B cell (primary cell): ENCODE data around the gene SNX24. TPM values are rescaled to one million over a fixed set of nuclear protein-coding genes. Genes with fewer than 3 reads are reported as not detected.

Experiments used
- ATAC-seq: fragments of 200-7000 bp; cut with Tn5 transposase; one replicate; pipeline ENCODE4 v1.10.0; 2021; ENCODE audit warnings: low read depth, mild to moderate bottlenecking, moderate number of reproducible peaks, moderate library complexity
- CTCF ChIA-PET: fragments of 350-600 bp; sonication (Branson Sonifier 250); formaldehyde crosslinking; loops from one replicate; lab custom pipeline; 2021; ENCODE audit warnings: antibody characterized with exemption, inconsistent platforms; lab: Charles Lee
- POLR2A ChIA-PET: fragments of 350-600 bp; sonication (Branson Sonifier 250); formaldehyde crosslinking; loops from one replicate; lab custom pipeline; 2021; ENCODE audit warnings: antibody characterized with exemption; lab: Charles Lee
- DNase-seq: peaks from one replicate; pipeline ENCODE4 v3.0.0; 2013
- H2AFZ ChIP-seq: 2 replicates; pipeline ENCODE4 v1.6.1; 2012; ENCODE audit warnings: mild to moderate bottlenecking, low read depth, low read length; ENCODE audit not compliant: insufficient read depth, poor library complexity, severe bottlenecking
- H3K27ac ChIP-seq, 2 donors: 1 replicate in 1 of 2; 2 replicates in 1 of 2; pipeline ENCODE4 v1.5.1; 2012 to 2013; ENCODE audit warnings: low read length in 2 of 2, mild to moderate bottlenecking in 2 of 2, moderate library complexity in 1 of 2
- H3K27me3 ChIP-seq, 4 experiments: fragments of 200-600 bp in 1 of 4; sonication (generic) in 1 of 4; replicated peaks in 1 of 4; 1 replicate in 2 of 4; 2 replicates in 2 of 4; pipeline versions ENCODE4 v1.6.1 to v1.7.0; 2013 to 2016; ENCODE audit warnings: low read length in 3 of 4, mild to moderate bottlenecking in 2 of 4, mixed read lengths in 1 of 4, moderate library complexity in 1 of 4; ENCODE audit not compliant: insufficient read depth in 4 of 4, control insufficient read depth in 3 of 4; ENCODE audit errors: control extremely low read depth in 1 of 4
- H3K36me3 ChIP-seq, 2 experiments: replicated peaks in 1 of 2; 1 replicate in 1 of 2; 2 replicates in 1 of 2; pipeline versions ENCODE4 v1.6.1 to v1.7.1; 2013; ENCODE audit warnings: low read length in 1 of 2; ENCODE audit not compliant: insufficient read depth in 2 of 2, control insufficient read depth in 1 of 2; ENCODE audit errors: control extremely low read depth in 1 of 2, extremely low read depth in 1 of 2
- H3K4me1 ChIP-seq, 2 donors: fragments of 200-600 bp in 1 of 2; sonication (generic) in 1 of 2; 1 replicate in 1 of 2; 2 replicates in 1 of 2; pipeline versions ENCODE4 v1.5.1 to v1.6.1; 2013 to 2017; ENCODE audit warnings: low read length in 2 of 2; ENCODE audit not compliant: control insufficient read depth in 2 of 2, insufficient read depth in 2 of 2
- H3K4me2 ChIP-seq: replicated peaks from 2 replicates; pipeline ENCODE3; 2012; ENCODE audit warnings: mild to moderate bottlenecking, low read depth, low read length; ENCODE audit not compliant: poor library complexity, severe bottlenecking
- H3K4me3 ChIP-seq, 5 experiments: fragments of 200-600 bp in 1 of 5; sonication (generic) in 1 of 5; 1 replicate in 3 of 5; 2 replicates in 2 of 5; pipeline versions ENCODE4 v1.5.1 to v1.7.0; 2011 to 2016; ENCODE audit warnings: low read length in 4 of 5, mild to moderate bottlenecking in 4 of 5, low read depth in 2 of 5, control low read depth in 1 of 5, moderate library complexity in 1 of 5; ENCODE audit not compliant: insufficient read depth in 1 of 5; ENCODE audit errors: control extremely low read depth in 1 of 5, extremely low read depth in 1 of 5
- H3K79me2 ChIP-seq: fragments of 200-600 bp; sonication (generic); one replicate; pipeline ENCODE4 v1.6.0; 2016; ENCODE audit warnings: low read length; ENCODE audit not compliant: control insufficient read depth, insufficient read depth
- H3K9ac ChIP-seq: fragments of 200-600 bp; sonication (generic); 2 replicates; pipeline ENCODE4 v1.6.1; 2017; ENCODE audit warnings: mild to moderate bottlenecking, low read length, moderate library complexity
- H3K9me3 ChIP-seq, 3 donors: one replicate each; pipeline versions ENCODE4 v1.6.1 to v1.7.1; 2013; ENCODE audit warnings: low read length in 2 of 3; ENCODE audit not compliant: control insufficient read depth in 2 of 3, insufficient read depth in 1 of 3; ENCODE audit errors: control extremely low read depth in 1 of 3
- H4K20me1 ChIP-seq: 2 replicates; pipeline ENCODE4 v1.6.0; 2012; ENCODE audit warnings: mild to moderate bottlenecking, low read length; ENCODE audit not compliant: insufficient read depth, control insufficient read depth, poor library complexity, severe bottlenecking
- H3K27ac Mint-ChIP-seq: one replicate; pipeline ENCODE4 v1.8.0; 2021; ENCODE audit warnings: mixed read lengths
- H3K27me3 Mint-ChIP-seq: one replicate; pipeline ENCODE4 v1.8.0; 2021; ENCODE audit warnings: mixed read lengths
- H3K4me1 Mint-ChIP-seq: one replicate; pipeline ENCODE4 v1.8.0; 2021; ENCODE audit warnings: mixed read lengths
- H3K4me3 Mint-ChIP-seq: one replicate; pipeline ENCODE4 v1.8.0; 2021; ENCODE audit warnings: mixed read lengths
- H3K9me3 Mint-ChIP-seq: one replicate; pipeline ENCODE4 v1.8.0; 2022; ENCODE audit warnings: mixed read lengths; ENCODE audit not compliant: insufficient read depth
- CTCF ChIP-seq: fragments of 200-600 bp; IDR thresholded peaks from one replicate; pipeline ENCODE4 v1.8.0; 2022; ENCODE audit warnings: antibody characterized with exemption, mild to moderate bottlenecking
- EZH2 ChIP-seq: IDR thresholded peaks from 2 replicates; pipeline ENCODE4 v1.6.1; 2012; ENCODE audit warnings: borderline replicate concordance, low read depth, mild to moderate bottlenecking, moderate library complexity, low read length; ENCODE audit not compliant: insufficient read depth, poor library complexity, severe bottlenecking
- WGBS: methylation state at CpG from one replicate; pipeline ENCODE4 v1.1.5; 2013; ENCODE audit warnings: missing lambda C conversion rate; ENCODE audit not compliant: insufficient coverage; 5-methylcytosine and 5-hydroxymethylcytosine counted together
- intact Hi-C: fragments of 100-400 bp; cut with micrococcal nuclease; formaldehyde crosslinking; loops from one replicate; pipeline ENCODE4 v1.10.0; 2022
- polyA plus RNA-seq: library from polyadenylated mRNA; depleted of rRNA; stranded (reverse); fragments of >200 nt; gene quantifications from 2 replicates; pipeline ENCODE4 v1.2.3, GENCODE V29; 2012
- total RNA-seq, 2 donors: library from RNA; stranded (reverse); fragments of 120-200 nt in 1 of 2; gene quantifications; 1 replicate in 1 of 2; 2 replicates in 1 of 2; pipeline versions ENCODE4 v1.2.3 to v1.2.4, GENCODE V29; 2013 to 2022

The SNX24 gene
- total and polyA plus RNA-seq, 2 donors (not counting 1 experiment from before 2014, with no cell fraction given): 1.1 to 9.3 TPM

DNA sequence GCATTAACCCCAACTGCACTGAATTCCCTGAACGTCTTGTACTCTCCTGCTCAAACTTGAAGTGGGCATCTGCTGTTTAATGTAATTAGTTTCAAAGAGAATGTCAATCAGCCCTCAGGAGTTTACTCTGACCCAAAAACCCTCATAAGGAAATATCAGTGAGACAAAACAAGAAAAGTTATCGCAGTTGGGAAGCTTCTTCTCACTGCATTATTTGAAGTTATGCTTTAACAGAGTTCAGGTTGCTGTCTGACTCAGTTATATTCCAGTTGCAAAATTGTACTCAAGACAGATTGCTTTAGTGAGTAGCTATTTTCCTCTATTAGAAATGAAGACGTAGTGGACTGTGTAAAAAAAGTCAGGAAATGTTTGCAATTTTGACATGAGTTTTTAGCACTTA, 139.0 kb downstream of the SNX24 start:
- Histone ChIP-seq H3K27ac (no peak overlapping the region), H3K4me3 (no peak overlapping the region), H3K9me3 (no peaks in the 10 kb centered on the region), H3K36me3 (no peaks in the 10 kb centered on the region), H3K4me1 (peaks cover 7 to 14% of the 10 kb centered on the region in 2 donors), H4K20me1 (no peaks in the 10 kb centered on the region), H2AFZ (no peak overlapping the region), H3K9ac (no peak overlapping the region), H3K79me2 (no peaks in the 10 kb centered on the region), H3K27me3 (peaks cover 0 to 2% (median 0%) of the 10 kb centered on the region in 4 experiments), H3K4me2 (no peak overlapping the region)
- WGBS: no CpG with 5 or more reads among the region's 3 CpGs
- TF ChIP-seq EZH2: no peak
- no peak for TF ChIP-seq CTCF
- no peak overlapping the region for H3K4me3 Mint-ChIP-seq
- no peaks in the 10 kb centered on the region for H3K9me3 Mint-ChIP-seq
- no peak for ATAC-seq
- no peak overlapping the region for H3K27ac Mint-ChIP-seq
- intact Hi-C loops: no loop called here
- DNase-seq: no peak
- CTCF ChIA-PET: interaction anchor here (1.0 kb wide), 1 partner anchor 9 kb away, joined by 3 read pairs; no protein-coding TSS in a partner anchor
- POLR2A ChIA-PET: no interaction called here
- no peaks in the 10 kb centered on the region for H3K27me3 Mint-ChIP-seq
- H3K4me1 Mint-ChIP-seq: peaks cover 14% of the 10 kb centered on the region

- Mint-ChIP-seq H3K27ac (no peak overlapping the region), H3K9me3 (no peaks in the 10 kb centered on the region), H3K27me3 (no peaks in the 10 kb centered on the region), H3K4me1 (peaks cover 14% of the 10 kb centered on the region), H3K4me3 (no peak overlapping the region)
- H3K9me3 ChIP-seq: no peaks in the 10 kb centered on the region
- peaks cover 7 to 14% of the 10 kb centered on the region in 2 donors for H3K4me1 ChIP-seq
- no peaks in the 10 kb centered on the region for H3K36me3 ChIP-seq
- no peaks in the 10 kb centered on the region for H4K20me1 ChIP-seq
- H3K4me2 ChIP-seq: no peak overlapping the region
- ATAC-seq (no peak), DNase-seq (no peak)
- POLR2A ChIA-PET: no interaction called here
- CTCF ChIA-PET: interaction anchor here (1.0 kb wide), 1 partner anchor 8 kb away, joined by 3 read pairs; no protein-coding TSS in a partner anchor
- no CpG with 5 or more reads among the region's 4 CpGs for WGBS
- no peaks in the 10 kb centered on the region for H3K79me2 ChIP-seq
- H3K9ac ChIP-seq: no peak overlapping the region
- TF ChIP-seq EZH2 (no peak), CTCF (no peak)
- no peak overlapping the region for H3K4me3 ChIP-seq
- no peak overlapping the region for H3K27ac ChIP-seq
- no peak overlapping the region for H2AFZ ChIP-seq
- peaks cover 0 to 2% (median 0%) of the 10 kb centered on the region in 4 experiments for H3K27me3 ChIP-seq
- intact Hi-C loops: no loop called here
Measured at GRCh38 chr5:122985006-122985700, 139.7 kb downstream of the SNX24 start.
